ENCODE results near the gene ETV3L.

ETV3L gene

DNA sequence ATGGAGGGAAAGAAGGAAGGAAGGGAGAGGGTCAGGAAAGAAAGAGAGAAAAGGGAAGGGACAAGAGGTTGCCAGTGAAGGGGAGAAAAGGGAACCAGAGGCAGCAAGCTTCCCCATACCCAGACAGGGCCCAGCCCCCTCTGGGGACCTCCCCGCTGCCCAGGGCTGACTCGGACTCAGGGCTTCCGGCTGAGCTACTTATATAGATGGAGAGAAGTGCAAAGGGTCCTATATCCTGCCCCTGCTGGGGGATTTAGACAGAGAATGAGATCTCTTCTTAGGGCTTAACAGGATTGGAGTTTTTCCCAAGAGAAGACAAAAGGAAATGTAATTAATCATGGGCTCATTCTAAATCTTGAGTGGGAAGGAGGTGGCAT lies at the start of gene ETV3L:
TSS of gene ETV3L (minus strand) at position 176 of the 377 bp plus-strand sequence. CDS start 285 bp downstream, outside the sequence.
- DNase-seq (no peak), ATAC-seq (no peak)

DNA sequence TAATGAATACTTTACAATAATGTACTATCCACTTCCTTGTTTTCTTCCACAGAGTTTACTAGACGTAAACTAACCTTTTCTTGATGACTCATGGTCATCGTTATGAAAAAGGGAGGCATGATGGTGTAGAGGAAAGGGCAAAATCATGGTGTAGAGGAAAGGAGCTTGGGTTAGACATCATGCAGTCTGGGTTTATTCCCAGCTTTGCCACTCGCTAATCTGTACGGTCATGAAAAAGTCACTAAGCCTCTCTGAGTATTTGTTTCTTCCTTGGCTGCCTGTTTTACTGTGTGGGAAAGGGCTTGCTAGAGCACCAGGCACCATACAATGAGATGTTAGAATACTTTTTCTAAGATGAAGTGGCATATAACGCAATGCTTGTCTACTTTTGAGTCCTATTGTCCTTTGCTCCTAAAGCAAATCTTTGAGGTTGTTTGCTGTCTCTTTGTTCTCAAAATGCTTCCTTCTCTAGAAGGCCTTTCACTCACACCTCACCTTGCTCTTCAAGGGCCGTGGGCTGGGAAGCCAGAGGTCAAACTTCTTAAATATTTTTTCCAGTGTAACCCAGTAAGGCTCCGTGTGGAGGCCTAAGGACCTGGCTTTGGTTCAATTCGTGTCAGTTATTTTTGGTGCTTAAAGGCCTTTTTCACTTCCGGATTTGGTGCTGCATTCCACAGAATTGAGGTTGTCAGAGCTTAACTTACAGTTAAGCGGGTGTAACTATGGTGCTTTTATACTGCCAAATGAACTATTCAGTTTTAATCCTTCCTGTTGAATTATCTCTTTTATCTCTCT lies 48.5 kb upstream of the ETV3L start:
- ATAC-seq = no peak
- DNase-seq = no peak

DNA sequence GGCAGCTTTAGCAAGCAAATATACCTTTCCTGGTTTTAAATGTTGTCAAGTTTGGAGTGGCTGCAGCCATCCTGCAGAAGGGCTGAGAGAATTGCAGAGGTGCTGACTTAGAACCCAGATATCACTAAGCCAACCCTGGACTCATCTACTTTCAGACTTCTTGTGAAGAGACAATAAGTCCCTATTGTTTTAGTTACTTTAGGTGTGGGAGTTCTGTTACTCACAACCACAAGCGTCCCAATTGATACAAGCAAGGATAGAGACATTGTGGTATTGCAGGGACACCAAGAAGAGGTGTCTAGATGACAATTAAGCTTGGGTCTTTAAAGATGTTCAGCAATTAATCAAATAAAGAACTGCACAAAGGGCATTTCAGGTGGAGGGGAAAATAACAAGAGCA lies 47.4 kb upstream of the ETV3L start:
- no peak for ATAC-seq
- no peak for DNase-seq

DNA sequence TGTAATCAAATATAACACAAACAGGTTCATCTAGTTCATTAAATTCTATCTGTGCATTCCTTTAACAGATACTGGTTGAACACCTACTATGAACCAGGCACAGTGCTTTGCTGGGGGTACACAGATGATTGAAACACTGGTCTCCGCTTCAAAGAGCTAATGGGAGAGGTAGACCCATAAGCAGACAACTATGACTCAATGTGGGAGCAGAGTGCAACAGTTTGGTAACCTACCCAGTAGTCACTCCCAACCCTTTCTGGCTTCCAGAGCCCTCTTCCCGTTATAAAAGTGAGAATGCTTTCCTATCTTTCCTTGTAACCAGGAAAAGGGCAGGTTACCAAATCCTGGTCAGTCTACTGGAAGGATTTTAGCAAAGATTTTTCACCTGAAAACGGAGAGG lies 46.6 kb upstream of the ETV3L start:
- no peak for DNase-seq
- no peak for ATAC-seq

DNA sequence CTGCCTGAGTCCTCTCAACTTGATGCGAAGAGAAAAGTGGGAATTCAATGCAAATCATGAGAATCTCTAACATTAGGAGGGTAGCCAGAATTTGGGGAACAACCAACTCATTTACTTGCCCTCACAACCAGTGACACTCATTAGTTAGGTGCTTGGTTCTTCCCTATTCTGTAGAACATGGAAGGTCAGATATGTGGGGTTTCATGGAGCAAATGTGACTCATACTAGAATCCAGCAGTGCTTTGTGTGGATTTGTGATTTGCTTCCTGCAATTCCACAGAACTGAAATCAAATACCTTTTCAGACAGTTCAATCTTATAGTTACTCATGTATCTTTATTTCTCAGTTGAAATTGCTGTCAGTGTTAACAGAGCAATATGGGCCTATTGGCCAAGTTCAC lies 45.5 kb upstream of the ETV3L start:
- ATAC-seq (no peak), DNase-seq (no peak)

DNA sequence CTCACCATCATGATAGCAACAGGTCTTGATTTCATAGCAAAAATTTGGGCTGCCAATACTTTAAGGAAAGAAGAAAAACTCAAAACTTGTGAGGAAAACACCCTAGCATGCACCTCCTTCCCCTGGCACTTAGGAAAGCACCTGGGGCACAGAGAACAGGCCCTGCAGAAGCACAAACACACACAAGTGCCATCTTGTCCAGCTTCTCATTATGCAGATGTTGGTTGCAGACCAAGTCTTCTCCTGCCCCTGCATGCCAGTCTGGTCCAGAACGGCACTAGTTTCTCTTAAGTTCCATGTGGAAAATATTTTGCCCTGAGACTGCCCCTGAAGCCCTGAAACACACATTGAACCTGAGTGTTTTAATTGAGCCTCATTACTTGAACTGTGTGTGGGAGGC lies 44.9 kb upstream of the ETV3L start:
- ATAC-seq (no peak), DNase-seq (no peak)

DNA sequence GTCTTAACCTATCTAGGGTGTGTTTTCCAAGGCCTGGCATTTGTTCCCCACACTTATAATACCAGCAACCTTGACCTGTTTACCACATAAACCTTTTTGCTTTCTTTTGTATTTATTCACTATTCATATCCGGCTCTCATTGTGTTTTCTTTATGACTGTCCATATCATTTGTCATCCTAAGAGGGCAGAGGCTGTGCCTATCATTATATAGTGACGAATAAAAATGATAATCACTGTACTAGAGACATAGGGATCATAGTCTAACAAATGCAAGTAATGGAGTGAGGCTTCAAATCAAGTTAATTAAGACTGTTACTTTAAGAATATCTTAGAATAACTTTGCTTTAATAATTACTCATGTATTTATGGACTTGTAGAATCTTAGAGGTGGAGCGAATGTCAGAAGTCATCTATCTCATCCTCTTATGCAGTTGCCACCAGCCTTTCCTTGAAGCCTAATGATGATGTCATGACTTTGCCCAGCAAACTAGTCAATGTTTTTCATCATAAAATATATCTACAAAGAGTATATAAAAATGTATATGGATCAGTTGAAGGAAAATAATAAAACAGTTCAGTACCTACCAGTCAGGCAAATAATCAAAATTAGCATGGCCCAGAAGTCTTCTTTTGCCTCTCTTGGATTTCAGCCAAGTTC lies 43.3 kb upstream of the ETV3L start:
- DNase-seq (no peak), ATAC-seq (no peak)

DNA sequence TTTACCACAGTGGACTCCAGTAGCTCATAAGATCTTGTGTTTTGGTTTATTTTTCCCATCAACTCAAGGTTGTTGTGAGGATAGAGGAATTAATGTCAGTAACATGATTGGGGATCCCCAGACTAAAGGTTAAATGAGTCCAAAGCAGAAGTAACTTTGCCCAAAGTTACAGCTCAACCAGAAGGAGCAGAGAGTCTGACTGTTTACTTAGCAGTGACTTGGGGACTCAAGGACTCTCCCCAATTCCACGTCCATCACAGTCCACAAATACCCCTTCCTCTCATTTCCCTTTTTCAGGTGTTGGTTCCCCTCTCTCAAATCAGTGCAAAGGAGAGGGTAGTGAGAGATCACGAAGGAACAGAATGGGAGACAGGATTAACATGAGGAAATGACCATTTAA lies 42.6 kb upstream of the ETV3L start:
- ATAC-seq = no peak
- DNase-seq = no peak

DNA sequence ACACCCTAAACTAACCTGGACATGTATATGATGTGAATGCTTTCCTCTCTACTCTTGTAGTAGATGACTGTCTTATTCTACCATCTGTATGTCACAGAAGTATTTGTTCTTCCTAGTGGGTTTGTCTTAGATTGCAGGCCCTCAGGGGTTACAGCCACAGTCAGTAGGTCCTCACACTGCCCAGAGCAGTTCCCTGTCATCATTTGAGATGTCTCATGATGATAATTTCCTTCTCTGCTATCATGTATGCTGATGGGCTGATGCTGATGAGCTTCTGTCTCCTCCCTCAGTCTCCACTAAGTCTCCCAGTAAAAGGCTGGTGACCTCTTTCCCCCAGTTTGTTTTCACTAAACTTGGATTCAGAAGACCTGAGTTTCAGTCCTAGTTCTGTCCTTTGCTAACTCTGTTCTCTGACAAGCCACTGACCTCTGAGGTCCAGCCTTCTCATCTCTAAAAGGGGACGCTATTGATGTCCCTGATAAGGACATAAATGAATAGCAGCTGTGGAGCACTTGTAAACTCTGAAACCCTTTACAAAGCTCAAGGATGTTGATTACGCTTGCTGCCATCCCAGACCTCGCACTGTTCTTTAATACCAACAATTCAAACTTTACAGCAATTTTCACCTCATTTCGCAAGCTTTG lies 41.7 kb upstream of the ETV3L start:
- DNase-seq = no peak

DNA sequence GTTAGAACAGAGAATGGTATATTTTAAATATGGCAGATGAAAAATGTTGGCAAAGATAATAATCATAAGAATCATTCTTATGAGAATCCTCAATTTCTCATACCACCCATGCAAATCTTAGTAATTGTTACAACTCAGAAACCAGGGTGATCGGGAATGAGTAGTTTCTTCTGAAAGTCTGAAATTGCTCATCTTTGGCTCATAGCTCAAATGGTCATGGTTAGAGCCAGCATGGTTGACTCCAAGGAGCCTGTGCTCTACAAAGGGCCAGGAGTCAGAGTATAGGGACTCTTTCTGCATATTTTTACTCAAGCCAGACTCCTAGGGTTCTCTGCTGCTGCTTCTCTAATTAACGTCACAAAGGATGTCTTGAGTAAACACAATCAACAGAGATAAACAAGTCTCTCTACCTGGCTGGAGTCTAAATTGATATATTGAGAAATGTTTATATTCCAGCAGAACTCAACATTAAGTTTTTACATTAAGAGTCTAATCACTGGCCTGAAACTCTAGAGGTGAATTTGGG lies 40.5 kb upstream of the ETV3L start:
- DNase-seq (peak; percentile 26), ATAC-seq (peak; percentile 60)

More for the DNA sequence above, 41.7 kb upstream of the ETV3L start:
- ATAC-seq = no peak

DNA sequence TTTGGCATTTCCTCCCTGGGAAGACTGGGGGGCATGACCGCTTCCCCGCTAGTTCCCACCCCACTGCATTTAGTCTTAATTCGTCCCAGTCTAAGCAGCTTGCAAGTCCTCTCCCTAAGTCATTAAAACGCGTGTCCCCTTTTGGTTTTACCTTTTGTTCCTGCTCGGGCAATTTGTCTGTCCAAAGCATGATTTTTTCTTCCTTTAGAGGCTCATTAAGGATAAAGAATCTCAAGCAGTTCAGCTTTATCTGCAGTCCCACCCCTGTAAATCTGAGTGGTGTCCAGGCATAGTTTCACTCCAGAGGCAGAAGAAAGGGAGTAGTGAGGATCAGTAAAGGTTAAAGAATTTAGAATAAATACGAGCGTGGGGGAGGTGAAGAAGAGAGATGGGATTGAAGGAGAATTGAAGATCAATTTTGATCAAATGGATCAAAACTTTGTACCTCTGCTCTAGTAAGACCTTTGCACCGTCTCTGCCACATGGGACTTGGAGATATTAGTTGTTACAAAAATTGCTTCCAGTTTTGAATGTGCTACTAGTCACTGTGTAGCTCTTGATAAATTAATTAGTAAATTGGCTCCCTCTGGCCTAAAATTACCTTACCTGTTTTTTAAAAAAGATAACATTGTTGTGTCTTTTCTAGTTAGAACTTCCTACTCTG lies 39.6 kb upstream of the ETV3L start:
- ATAC-seq (no peak), DNase-seq (no peak)

DNA sequence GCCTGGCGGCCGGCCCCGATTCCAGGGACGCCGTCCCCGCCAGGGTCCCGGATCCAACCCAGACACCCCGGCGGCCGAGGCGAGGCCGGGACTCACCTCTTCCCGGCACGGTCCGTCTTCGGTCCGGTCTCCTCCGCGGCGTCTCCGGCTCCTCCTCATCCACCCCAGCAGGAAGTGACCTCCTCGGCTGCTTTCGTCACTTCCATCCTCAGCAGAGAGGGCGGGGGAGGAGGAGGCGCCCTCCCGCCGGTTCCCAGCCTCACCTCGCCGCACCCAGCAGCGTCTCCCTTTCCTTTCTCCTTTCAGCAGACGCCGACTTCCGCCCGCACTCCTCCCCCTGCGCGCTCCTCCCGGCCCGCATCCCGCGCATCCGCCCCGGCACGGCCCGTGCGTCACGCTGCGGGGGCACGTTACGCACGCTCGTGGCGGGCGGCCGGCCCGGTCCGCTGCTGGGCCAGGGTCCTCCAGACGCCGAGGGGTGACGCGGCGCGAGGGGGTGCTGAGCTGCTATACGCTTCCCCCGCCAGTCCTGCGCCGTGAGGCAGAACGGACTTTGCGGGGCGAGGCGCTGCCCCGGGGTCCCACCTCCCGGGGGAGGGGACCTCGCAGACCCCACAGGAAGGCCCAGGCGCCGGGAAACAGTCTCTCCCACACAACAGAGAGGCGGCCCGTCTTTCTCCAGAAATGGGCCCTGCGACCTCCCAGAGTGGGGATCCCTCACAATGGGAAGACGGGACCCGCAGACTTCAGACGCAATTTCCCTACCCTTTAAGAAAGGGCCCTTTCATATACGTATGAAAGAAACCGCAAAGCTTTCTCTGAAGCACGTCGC lies 38.8 kb upstream of the ETV3L start, which contains the start of gene ETV3:
TSS of gene ETV3 (minus strand) at position 176 of the 832 bp plus-strand sequence. CDS start 2,043 bp downstream, outside the sequence.
- DNase-seq = peak; percentile 88

DNA sequence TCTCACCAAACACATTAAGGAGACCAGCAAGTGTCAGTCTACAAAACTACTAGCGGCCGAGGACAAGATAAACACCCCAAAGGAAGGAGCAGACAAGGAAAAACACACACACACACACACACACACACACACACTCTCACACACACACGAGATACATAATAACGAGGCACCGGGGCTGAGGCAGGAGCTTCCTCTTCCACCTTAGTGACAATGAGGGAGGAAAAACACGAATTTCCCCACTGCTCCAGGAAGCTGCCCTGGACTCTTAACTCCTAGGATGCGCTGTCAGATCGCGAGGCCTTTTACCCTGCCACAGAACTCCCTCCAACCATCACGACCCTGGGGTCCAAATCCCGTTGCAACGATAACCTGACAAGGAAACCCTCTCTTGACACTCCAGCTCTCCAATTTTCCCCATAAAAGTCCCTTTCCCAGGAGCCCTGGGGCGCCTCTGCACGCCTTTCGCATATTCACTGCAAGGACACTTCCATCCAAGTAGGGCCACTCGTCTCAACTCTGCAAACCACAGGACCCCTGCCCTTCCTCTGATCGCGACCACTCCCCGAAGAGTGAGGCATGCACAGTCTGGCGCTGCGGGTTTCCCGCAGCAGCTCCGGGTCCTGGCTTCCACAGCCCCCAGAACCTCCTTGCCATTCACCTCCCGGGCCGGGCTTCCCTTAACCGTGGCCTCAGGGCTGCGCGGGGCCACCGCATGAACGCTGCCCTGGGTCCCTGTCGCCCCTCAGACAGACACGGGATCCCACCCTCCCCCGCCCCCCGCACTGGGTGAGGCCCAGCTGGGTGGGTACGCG lies 38.0 kb upstream of the ETV3L start:
- no peak for DNase-seq
- no peak for ATAC-seq

More for the DNA sequence above, 38.8 kb upstream of the ETV3L start, which contains the start of gene ETV3:
- ATAC-seq = peak; percentile 75

DNA sequence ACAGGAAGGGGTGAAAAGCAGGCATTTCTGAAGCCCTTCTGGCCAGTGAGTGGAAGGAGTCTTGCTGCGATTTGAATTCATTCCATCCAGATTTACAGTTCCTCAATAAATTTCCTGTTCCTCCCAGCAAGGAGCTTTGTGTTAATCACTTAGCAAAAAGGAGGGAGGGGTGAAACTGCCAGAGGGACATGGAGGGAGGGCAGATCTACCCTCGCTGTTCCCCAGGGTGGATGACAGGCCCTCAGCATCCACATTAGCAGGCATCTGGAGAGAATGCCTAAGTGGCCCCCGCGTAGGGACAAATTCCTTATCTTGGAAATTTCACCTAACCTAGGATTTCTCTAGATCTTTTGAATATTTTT lies 37.4 kb upstream of the ETV3L start:
- DNase-seq = no peak
- no peak for ATAC-seq

DNA sequence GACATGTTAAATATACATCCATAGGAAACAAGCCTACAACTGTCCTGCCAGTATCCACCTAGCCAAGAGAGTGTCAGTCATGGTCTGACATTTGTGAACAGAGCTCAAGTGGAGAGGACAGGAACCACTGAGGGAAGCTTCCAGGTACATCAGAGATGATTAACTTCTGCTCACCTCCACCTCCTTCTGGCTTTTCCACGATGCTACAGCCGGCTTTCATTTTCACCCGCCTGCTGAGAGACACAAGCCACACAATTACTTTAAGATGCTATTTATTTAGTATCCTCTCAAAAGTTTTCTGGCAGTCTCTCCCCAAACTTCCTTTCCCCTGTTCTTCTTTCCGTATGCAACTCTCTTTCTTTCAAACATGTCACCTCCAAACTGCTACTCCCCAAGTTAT lies 36.5 kb upstream of the ETV3L start:
- DNase-seq = peak; percentile 14
- ATAC-seq = no peak

DNA sequence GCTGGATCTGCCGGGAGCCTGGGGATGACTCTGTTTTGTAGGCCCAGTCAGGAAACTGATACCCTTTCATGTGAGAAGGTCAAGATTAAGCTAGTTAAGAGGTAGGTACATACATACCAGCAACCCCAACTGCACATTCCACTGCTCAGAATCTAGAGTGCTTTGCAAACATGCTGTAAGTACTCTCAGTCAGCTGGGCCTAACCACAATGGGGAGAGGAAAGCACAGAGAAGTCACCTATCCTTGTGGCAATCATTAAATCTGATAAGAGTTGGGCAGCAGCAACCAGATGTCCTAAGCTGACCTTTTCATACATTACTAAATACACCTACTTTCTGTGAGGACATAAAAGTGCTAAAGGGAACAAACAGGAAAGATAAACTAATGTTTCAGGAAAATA lies 36.0 kb upstream of the ETV3L start:
- no peak for ATAC-seq

DNA sequence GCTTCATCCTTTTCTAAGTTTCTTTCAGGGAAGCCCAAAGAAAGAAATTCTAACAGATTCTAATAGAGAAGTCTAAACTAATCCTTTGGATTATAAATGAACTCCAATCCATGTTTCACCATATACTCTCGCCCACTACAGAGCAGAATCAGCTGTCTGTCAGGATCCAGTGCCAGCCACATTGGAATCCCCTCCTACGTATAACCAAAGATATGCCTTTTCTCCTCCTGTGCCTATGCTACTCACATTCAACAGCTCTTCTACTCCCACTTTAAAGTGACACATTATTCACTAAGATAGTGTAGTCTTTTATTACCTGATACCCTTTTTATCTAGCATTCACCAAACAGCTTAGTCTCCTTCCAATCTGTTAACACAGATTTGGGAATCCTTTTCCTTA lies 35.5 kb upstream of the ETV3L start:
- DNase-seq = no peak
- no peak for ATAC-seq

More for the DNA sequence above, 36.0 kb upstream of the ETV3L start:
- no peak for DNase-seq

DNA sequence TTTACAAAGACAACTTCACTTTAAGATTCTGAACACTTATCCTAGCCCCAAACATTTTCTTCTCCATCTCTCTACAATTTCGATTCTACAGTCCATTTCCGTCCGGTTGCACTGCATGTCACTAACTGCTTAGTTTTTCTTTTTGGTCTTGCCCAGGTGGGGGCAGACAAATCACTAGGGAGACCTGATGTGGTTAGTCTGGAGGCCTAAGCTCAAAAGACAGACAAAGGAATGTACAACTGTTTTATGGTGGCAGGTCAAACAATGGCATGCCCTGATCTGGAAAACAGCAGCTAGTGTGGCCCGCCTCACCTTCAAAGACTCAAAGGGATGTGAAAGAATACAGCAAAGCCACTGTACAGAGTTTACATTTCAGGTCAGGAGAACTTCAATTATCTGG lies 34.8 kb upstream of the ETV3L start:
- DNase-seq (no peak), ATAC-seq (no peak)

DNA sequence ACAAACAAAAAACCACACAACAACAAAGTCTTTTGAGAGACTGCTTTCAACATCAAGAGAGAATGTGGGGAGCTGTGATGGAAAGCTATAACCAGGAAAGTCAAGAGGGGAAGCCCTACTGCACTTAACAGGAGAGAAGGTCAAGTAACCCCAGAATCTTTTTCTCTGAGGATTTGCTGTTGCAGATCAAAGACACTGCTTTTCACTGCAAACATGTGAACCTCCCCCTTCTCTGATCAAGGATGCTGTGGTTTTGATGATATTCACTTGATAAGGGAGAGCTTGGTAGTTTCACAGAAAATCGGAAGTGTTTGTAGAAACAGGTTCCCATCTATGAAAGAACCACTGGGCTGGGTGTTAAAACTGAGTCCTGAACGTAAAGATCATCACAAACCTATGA lies 33.8 kb upstream of the ETV3L start:
- ATAC-seq = peak; percentile 52
- no peak for DNase-seq

DNA sequence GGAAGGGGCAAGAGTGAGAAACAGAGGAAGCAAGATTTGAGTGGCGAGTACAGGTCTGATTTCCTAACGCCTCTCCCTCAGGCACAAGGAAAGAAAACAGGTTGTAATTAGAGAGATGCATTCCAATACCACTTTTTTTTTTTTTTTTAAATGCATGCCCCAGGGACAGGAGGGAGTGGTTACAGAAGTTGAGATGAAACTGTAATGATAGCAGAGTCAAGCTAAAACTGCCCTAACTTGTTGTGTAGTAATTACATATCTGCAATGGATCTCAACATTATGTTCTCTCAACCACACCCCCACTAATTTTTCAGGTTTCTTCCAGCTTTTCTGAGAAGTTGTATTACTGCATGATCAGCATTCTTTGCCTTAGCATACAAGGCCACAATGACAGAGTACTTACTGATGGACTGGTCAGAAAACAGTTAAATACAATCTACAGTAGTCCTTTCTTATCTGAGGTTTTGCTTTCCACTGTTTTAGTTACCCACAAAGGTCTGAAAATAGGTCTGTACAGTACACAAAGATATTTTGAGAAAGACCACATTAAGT lies 33.1 kb upstream of the ETV3L start:
- no peak for ATAC-seq
- DNase-seq = no peak
